Measurements from ENCODE around the gene COPS6. TPM values are rescaled to one million over a fixed set of nuclear protein-coding genes. Genes with fewer than 3 reads are reported as not detected.

The COPS6 gene
- total RNA-seq, 2 donors from 2014 or later, result 46.7 to 64.2 TPM

DNA sequence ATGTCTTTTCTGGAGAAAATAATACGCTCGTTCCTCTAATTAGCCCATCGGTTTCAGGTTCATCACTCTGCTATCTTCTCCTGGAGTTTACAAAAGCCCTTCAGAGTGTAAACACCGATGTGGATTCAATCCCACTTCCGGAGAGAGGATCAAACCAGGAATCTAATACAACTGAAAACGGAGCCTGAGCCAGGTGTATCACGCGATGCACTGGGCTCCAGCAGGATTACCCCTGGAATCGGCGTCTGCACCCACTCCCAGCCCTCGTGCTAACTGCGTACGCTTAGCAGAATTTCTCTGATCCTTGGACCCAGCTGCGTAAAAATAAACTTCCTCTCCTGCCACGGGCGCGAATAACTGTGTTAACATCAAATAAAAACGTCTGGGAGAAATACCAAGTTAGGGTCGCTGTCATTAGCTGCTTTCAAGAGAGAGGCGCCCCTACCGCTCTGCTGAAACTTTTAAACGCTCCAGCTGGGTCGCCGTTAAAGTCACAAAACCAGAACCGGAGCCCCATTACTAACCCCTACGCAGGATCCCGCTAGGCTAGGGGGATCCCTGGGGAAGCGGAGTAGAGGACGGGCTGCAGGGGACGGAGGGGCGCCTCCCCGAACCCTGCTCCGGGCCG is 7.7 kb upstream of the COPS6 start:
- TF ChIP-seq, protein P1, sequence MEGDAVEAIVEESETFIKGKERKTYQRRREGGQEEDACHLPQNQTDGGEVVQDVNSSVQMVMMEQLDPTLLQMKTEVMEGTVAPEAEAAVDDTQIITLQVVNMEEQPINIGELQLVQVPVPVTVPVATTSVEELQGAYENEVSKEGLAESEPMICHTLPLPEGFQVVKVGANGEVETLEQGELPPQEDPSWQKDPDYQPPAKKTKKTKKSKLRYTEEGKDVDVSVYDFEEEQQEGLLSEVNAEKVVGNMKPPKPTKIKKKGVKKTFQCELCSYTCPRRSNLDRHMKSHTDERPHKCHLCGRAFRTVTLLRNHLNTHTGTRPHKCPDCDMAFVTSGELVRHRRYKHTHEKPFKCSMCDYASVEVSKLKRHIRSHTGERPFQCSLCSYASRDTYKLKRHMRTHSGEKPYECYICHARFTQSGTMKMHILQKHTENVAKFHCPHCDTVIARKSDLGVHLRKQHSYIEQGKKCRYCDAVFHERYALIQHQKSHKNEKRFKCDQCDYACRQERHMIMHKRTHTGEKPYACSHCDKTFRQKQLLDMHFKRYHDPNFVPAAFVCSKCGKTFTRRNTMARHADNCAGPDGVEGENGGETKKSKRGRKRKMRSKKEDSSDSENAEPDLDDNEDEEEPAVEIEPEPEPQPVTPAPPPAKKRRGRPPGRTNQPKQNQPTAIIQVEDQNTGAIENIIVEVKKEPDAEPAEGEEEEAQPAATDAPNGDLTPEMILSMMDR (IDR thresholded peaks at IDR 0.05), result no peak
- Histone ChIP-seq H3K36me3 (peaks cover 30% of the 10 kb centered on the region), H3K4me1 (peaks cover 0 to 30% of the 10 kb centered on the region in 2 donors), H3K27me3 (no peaks in the 10 kb centered on the region), H3K27ac (peak overlapping the region; percentile 81 to 82), H3K9me3 (no peaks in the 10 kb centered on the region), H3K4me3 (peak overlapping the region; percentile 81 to 100)
- DNase-seq (ENCODE audit: low spot score), result no peak

GRCh38 chr7:100081535-100082102 is 7.2 kb upstream of the COPS6 start, which contains the start of gene ZNF3:
Gene ZNF3 (minus strand): TSS chr7:100081723. CDS start chr7:100077357, 4,366 bp downstream.
- peak within 1 kb of the TSS; percentile 81 to 100 for H3K4me3 ChIP-seq
- TF ChIP-seq, protein P1 (IDR thresholded peaks at IDR 0.05), result peak; percentile 89 to 97
- no peaks in the 10 kb centered on the region for H3K27me3 ChIP-seq
- peak; percentile 99 for DNase-seq (ENCODE audit: low spot score)
- H3K27ac ChIP-seq, result peak within 1 kb of the TSS; percentile 81 to 82
- H3K4me1 ChIP-seq, result peaks cover 0 to 30% of the 10 kb centered on the region in 2 donors
- peaks cover 24% of the 10 kb centered on the region for H3K36me3 ChIP-seq
- H3K9me3 ChIP-seq, result no peaks in the 10 kb centered on the region

DNA sequence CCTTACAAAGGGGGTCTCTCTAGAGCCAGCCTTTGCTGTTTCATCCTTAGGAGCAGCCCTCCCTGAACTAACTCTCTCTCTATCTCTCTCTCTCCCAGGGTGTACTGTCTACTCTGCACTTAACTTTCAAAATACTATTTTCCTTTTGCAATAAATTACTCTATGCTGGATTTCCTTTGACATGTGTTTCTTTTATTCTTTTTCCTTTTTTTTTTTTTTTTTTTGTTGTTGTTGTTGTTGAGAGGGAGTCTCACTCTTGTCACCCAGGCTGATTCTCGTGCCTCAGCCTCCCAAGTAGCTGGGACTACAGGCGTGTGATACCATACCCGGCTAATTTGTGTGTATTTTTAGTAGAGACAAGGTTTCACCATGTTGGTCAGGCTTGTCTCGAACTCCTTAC is 5.8 kb upstream of the COPS6 start:
- Histone ChIP-seq H3K36me3 (peaks cover 14% of the 10 kb centered on the region), H3K4me3 (no peak overlapping the region), H3K4me1 (peaks cover 0 to 31% of the 10 kb centered on the region in 2 donors), H3K9me3 (no peaks in the 10 kb centered on the region), H3K27ac (peak overlapping the region; percentile 81 to 82), H3K27me3 (no peaks in the 10 kb centered on the region)
- TF ChIP-seq, protein P1 (IDR thresholded peaks at IDR 0.05), result no peak
- no peak for DNase-seq (ENCODE audit: low spot score)

DNA sequence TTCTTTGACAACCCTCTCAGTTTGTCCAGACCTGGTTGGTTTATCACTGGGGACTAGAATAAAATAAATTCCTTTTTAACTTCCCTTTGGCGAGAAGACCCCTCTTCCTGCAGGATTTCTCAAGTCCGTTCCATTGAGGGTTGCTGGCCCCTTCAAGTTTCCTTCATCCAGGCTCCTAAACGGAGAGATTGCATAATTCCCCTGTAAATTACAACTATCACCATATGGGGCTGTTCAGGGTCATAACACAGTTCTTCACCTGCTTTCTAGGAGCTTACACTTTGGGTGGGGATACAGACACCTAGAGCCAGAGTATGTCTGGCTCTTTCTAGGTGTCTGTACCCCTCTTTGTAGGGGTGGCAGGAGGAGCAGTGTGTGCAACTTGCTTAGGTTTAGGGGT is 3.3 kb upstream of the COPS6 start:
- Histone ChIP-seq H3K36me3 (peaks cover 4% of the 10 kb centered on the region), H3K27me3 (no peaks in the 10 kb centered on the region), H3K4me3 (no peak overlapping the region), H3K9me3 (no peaks in the 10 kb centered on the region), H3K27ac (no peak overlapping the region), H3K4me1 (peaks cover 0 to 32% of the 10 kb centered on the region in 2 donors)
- DNase-seq (ENCODE audit: low spot score), result no peak
- TF ChIP-seq, protein P1 (IDR thresholded peaks at IDR 0.05), result no peak

GRCh38 chr7:100087055-100087750 is 1.6 kb upstream of the COPS6 start:
- Histone ChIP-seq H3K9me3 (no peaks in the 10 kb centered on the region), H3K4me3 (no peak overlapping the region), H3K36me3 (peaks cover 20% of the 10 kb centered on the region), H3K4me1 (peaks cover 0 to 23% of the 10 kb centered on the region in 2 donors), H3K27me3 (no peaks in the 10 kb centered on the region), H3K27ac (no peak overlapping the region)
- TF ChIP-seq, protein P1 (IDR thresholded peaks at IDR 0.05), result no peak
- no peak for DNase-seq (ENCODE audit: low spot score)

All from right atrium auricular region (tissue), 2 donors.